ENCODE measurements around the gene CACNA2D1.
"Not testable (repeated sequence)": the region's sequence is repeated elsewhere in the genome, so short reads cannot be mapped to it uniquely, and the experiment has no call there.

Gene CACNA2D1

GRCh38 chr7:82395147-82395546, 48.4 kb downstream of the CACNA2D1 start:
- H3K27ac ChIP-seq: no peak overlapping the region
- TF ChIP-seq ZFX (IDR thresholded peaks at IDR 0.05; ENCODE audit: borderline replicate concordance): no peak

GRCh38 chr7:82393840-82394220, 49.7 kb downstream of the CACNA2D1 start:
- TF ChIP-seq CTCF (IDR thresholded peaks at IDR 0.05) (no peak), ZFX (IDR thresholded peaks at IDR 0.05; ENCODE audit: borderline replicate concordance) (no peak)
- H3K27ac ChIP-seq: no peak overlapping the region

GRCh38 chr7:82393076-82393839, 50.3 kb downstream of the CACNA2D1 start:
- no peak overlapping the region for H3K27ac ChIP-seq
- TF ChIP-seq ZFX (IDR thresholded peaks at IDR 0.05; ENCODE audit: borderline replicate concordance): no peak
- TF ChIP-seq CTCF (IDR thresholded peaks at IDR 0.05): no peak

DNA sequence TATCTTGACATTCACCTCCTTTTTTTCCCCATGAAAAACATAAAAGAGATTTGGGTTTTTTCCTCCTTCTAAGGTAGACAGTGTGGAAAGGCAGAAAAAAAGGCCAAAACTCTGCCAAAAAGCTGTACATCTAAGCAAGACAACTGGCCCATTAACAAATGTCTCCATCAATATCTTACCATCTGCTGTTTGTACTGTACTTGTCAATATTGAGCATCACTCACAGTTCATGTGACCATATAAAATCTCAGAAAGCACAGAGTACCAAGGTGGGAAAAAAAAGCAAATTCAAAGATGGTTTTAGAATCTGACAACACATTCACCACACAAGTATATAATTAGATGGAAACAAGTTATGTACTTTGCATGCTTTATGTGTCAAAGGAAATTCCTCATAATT, 52.6 kb downstream of the CACNA2D1 start:
- no peak for TF ChIP-seq CTCF (IDR thresholded peaks at IDR 0.05)
- TF ChIP-seq ZFX (IDR thresholded peaks at IDR 0.05; ENCODE audit: borderline replicate concordance): no peak
- no peak overlapping the region for H3K27ac ChIP-seq

DNA sequence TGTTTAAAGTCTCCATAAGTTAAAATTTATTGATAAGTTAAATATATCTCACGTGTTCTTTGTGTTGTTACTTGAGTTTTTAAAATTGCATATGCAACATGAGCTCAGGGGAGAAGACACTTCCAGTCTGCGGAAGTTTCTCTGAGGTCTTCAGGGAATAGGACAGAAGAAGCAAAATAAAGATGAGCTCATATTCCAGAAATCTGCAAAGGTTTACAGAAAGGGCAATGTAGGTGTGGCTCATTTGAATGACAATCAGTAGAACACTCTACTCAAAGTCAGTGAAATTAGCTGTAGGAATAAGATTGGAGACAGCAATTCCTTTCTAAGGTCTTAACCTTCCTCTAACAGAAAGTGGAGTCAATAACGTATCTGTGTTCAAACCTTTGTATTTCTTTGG, 53.7 kb downstream of the CACNA2D1 start:
- H3K27ac ChIP-seq: no peak overlapping the region
- TF ChIP-seq ZFX (IDR thresholded peaks at IDR 0.05; ENCODE audit: borderline replicate concordance) (no peak), CTCF (IDR thresholded peaks at IDR 0.05) (no peak)

DNA sequence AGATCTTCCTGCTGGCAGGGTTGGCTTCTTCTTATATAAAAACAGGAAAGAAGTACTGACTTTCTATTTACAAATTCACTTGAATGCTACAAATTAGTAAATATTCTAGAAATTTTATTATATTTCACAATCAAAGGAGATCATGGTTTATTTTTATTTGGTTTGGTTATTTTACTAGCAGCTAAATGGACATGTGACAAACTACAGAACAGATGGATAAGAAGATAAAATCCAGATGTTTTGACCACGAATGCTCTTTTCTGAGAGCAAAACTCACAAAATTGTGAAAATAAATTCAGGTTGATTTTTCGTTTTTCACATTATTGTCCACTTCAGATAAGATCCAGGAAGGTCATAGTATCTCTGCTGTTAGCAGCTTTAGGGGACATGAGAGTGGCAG, 55.4 kb downstream of the CACNA2D1 start:
- H3K27ac ChIP-seq: no peak overlapping the region
- no peak for TF ChIP-seq ZFX (IDR thresholded peaks at IDR 0.05; ENCODE audit: borderline replicate concordance)
- TF ChIP-seq CTCF (IDR thresholded peaks at IDR 0.05): no peak

DNA sequence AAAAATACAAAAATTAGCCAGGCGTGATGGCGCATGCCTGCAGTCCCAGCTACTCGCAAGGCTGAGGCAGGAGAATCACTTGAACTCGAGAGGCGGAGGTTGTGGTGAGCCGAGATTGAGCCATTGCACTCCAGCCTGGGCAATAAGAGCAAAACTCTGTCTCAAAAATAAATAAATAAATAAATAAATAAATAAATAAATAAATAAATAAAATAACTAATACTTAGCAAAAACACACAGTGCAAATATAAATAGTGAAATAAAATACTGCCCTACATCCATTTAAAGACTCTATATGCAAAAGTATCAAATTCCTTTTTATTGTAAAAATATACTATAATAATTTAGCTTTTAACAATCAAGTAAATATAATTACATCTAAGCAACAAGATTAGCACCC, 57.0 kb downstream of the CACNA2D1 start:
- not testable (repeated sequence) for H3K27ac ChIP-seq

DNA sequence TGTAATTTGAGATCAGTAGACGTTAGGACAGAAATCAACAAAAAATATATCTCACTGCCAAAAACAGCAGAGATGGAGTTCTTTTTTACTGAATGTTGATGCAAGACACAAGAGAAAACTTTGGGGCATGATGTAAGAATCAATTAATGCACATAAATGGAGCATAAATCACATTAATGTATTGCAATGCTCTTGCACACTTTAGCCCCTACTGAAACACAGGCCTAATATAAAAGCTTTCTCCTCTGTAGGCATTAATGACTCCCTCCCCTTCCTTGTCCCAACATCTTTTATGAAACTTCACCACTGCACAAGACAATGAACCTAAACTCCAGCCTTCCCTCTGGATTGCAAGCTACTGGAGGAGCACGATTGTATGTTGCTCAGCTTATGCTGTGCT, 58.8 kb downstream of the CACNA2D1 start:
- no peak overlapping the region for H3K27ac ChIP-seq
- TF ChIP-seq CTCF (IDR thresholded peaks at IDR 0.05) (no peak), ZFX (IDR thresholded peaks at IDR 0.05; ENCODE audit: borderline replicate concordance) (no peak)

All from 22Rv1 (cell line).